GM12878 (cell line): ENCODE data around the gene PDE10A. TPM values are rescaled to one million over a fixed set of nuclear protein-coding genes. Genes with fewer than 3 reads are reported as not detected.
A peak's percentile ranks its signal among the peaks of the same experiment; 100 is the strongest.

ENCODE experiments used
- ATAC-seq: fragments of 200-7000 bp; cut with Tn5 transposase; 3 replicates; pipeline ENCODE4 v1.9.1; 2020; ENCODE audit warnings: mild to moderate bottlenecking, moderate library complexity
- BruUV-seq: library from RNA; stranded (reverse); fragments of 400-500 nt; replicated peaks from 2 replicates; lab custom pipeline; 2021; lab: Mats Ljungman, UMichigan
- CTCF ChIA-PET: fragments of 300-600 bp; sonication (Branson Sonifier 250); formaldehyde crosslinking; extraction: SDS; loops from one replicate; lab custom pipeline; 2021; ENCODE audit warnings: inconsistent platforms; lab: Yijun Ruan, JAX
- POLR2A ChIA-PET: fragments of 350-600 bp; formaldehyde crosslinking; extraction: SDS; loops from one replicate; lab custom pipeline; 2021; ENCODE audit warnings: inconsistent platforms; lab: Charles Lee
- RAD21 ChIA-PET: fragments of 300-600 bp; sonication (Branson Sonifier 250); formaldehyde crosslinking; loops from one replicate; lab custom pipeline; 2023; ENCODE audit warnings: antibody characterized with exemption; ENCODE audit not compliant: unreplicated experiment; lab: Charles Lee
- SMC1A ChIA-PET: fragments of 300-600 bp; sonication (Branson Sonifier 250); formaldehyde crosslinking; loops from one replicate; lab custom pipeline; 2023; ENCODE audit not compliant: unreplicated experiment, uncharacterized antibody; lab: Charles Lee
- DNase-seq: peaks from one replicate; pipeline ENCODE4 v3.0.0-alpha.2; 2011; ENCODE audit warnings: low read depth, low spot score
- FAIRE-seq: peaks from 3 replicates; lab custom pipeline; 2011; peaks lifted over from hg19 to GRCh38; lab: Jason Lieb, UNC
- H2AFZ ChIP-seq: 2 replicates; pipeline ENCODE4 v1.6.0; 2011; ENCODE audit warnings: low read depth, low read length, control low read depth; ENCODE audit not compliant: control insufficient read depth
- H3K27ac ChIP-seq: 2 replicates; pipeline ENCODE4 v1.5.1; 2011; ENCODE audit warnings: control low read depth; ENCODE audit not compliant: control insufficient read depth, insufficient read depth
- H3K27me3 ChIP-seq, 2 experiments: replicated peaks in 1 of 2; 2 replicates each; pipeline versions ENCODE4 v1.6.0 to v1.6.1; 2011; ENCODE audit warnings: low read length in 1 of 2; ENCODE audit not compliant: control insufficient read depth in 2 of 2, insufficient read depth in 2 of 2
- H3K36me3 ChIP-seq, 2 experiments: 2 replicates each; pipeline ENCODE4 v1.5.1; 2011; ENCODE audit warnings: low read length in 1 of 2; ENCODE audit not compliant: control insufficient read depth in 2 of 2, insufficient read depth in 2 of 2
- H3K4me1 ChIP-seq: 2 replicates; pipeline ENCODE4 v1.6.1; 2011; ENCODE audit warnings: mild to moderate bottlenecking, low read length, moderate library complexity, mixed read lengths; ENCODE audit not compliant: control insufficient read depth, insufficient read depth
- H3K4me2 ChIP-seq: 2 replicates; pipeline ENCODE4 v1.6.0; 2011; ENCODE audit warnings: control low read depth; ENCODE audit not compliant: control insufficient read depth, insufficient read depth
- H3K4me3 ChIP-seq: fragments of 200-600 bp; sonication (generic); 2 replicates; pipeline ENCODE4 v1.5.1; 2016
- H3K79me2 ChIP-seq: 2 replicates; pipeline ENCODE4 v1.6.0; 2011; ENCODE audit warnings: low read length; ENCODE audit not compliant: control insufficient read depth, insufficient read depth
- H3K9ac ChIP-seq: 2 replicates; pipeline ENCODE4 v1.8.0; 2011; ENCODE audit warnings: low read length, control low read depth, mixed read lengths; ENCODE audit not compliant: control insufficient read depth, insufficient read depth
- H3K9me3 ChIP-seq: replicated peaks from 3 replicates; pipeline ENCODE4 v1.5.1; 2011; ENCODE audit warnings: mild to moderate bottlenecking, low read length; ENCODE audit not compliant: control insufficient read depth, insufficient read depth
- H4K20me1 ChIP-seq: 2 replicates; pipeline ENCODE4 v1.6.0; 2011; ENCODE audit not compliant: control insufficient read depth, insufficient read depth
- CTCF ChIP-seq, 3 experiments: IDR thresholded peaks in 2 of 3; conservative IDR thresholded peaks in 1 of 3; 2 replicates each; pipeline ENCODE4 v1.5.1; 2011; ENCODE audit warnings: low read depth in 3 of 3, low read length in 3 of 3, mild to moderate bottlenecking in 3 of 3, control low read depth in 2 of 3, moderate library complexity in 2 of 3, inconsistent platforms in 1 of 3, mixed read lengths in 1 of 3; ENCODE audit not compliant: control insufficient read depth in 2 of 3, insufficient read depth in 1 of 3; ENCODE audit errors: extremely low read depth in 1 of 3
- DPF2 ChIP-seq: fragments of 450-650 bp; IDR thresholded peaks from 2 replicates; pipeline ENCODE4 v1.6.1; 2017; ENCODE audit warnings: mild to moderate bottlenecking
- ELK1 ChIP-seq: IDR thresholded peaks from 2 replicates; pipeline ENCODE4 v1.6.1; 2012; ENCODE audit warnings: low read depth, low read length, improper control_type of control experiment
- ESRRA ChIP-seq: IDR thresholded peaks from 2 replicates; pipeline ENCODE4 v1.6.1; 2012; ENCODE audit warnings: mild to moderate bottlenecking, low read length, improper control_type of control experiment
- HDGF ChIP-seq: fragments of 450-650 bp; IDR thresholded peaks from 2 replicates; pipeline ENCODE4 v1.6.1; 2016; ENCODE audit warnings: antibody characterized with exemption
- JUND ChIP-seq: IDR thresholded peaks from 2 replicates; pipeline ENCODE4 v1.6.1; 2012; ENCODE audit warnings: low read depth, mild to moderate bottlenecking, low read length, improper control_type of control experiment, moderate library complexity
- KLF5 ChIP-seq: fragments of 450-650 bp; IDR thresholded peaks from 2 replicates; pipeline ENCODE4 v1.6.1; 2014; ENCODE audit warnings: mild to moderate bottlenecking; ENCODE audit not compliant: partially characterized antibody
- LARP7 ChIP-seq: fragments of 450-650 bp; IDR thresholded peaks from 2 replicates; pipeline ENCODE4 v1.6.1; 2017; ENCODE audit warnings: mild to moderate bottlenecking
- MXI1 ChIP-seq: fragments of 150-350 bp; IDR thresholded peaks from 2 replicates; pipeline ENCODE4 v1.6.1; 2011; ENCODE audit warnings: low read depth, mild to moderate bottlenecking, inconsistent platforms, low read length, improper control_type of control experiment
- NBN ChIP-seq: fragments of 450-650 bp; IDR thresholded peaks from 2 replicates; pipeline ENCODE4 v1.6.1; 2016
- NFYA ChIP-seq: IDR thresholded peaks from 2 replicates; pipeline ENCODE4 v1.6.1; 2011; ENCODE audit warnings: low read depth, mild to moderate bottlenecking, low read length, improper control_type of control experiment, borderline replicate concordance
- POLR2AphosphoS5 ChIP-seq: IDR thresholded peaks from 2 replicates; pipeline ENCODE4 v1.6.1; 2011; ENCODE audit warnings: mild to moderate bottlenecking, low read length, inconsistent platforms
- RB1 ChIP-seq: fragments of 450-650 bp; formaldehyde crosslinking; IDR thresholded peaks from 2 replicates; pipeline ENCODE4 v1.6.1; 2017; ENCODE audit warnings: mild to moderate bottlenecking, borderline replicate concordance
- SIN3A ChIP-seq: IDR thresholded peaks from 2 replicates; pipeline ENCODE4 v1.6.1; 2012; ENCODE audit warnings: low read depth, low read length, improper control_type of control experiment
- SRF ChIP-seq, 2 experiments: IDR thresholded peaks; 2 replicates each; pipeline ENCODE4 v1.6.1; 2011; ENCODE audit warnings: low read depth in 2 of 2, low read length in 2 of 2, mild to moderate bottlenecking in 1 of 2, moderate library complexity in 1 of 2
- USF2 ChIP-seq: IDR thresholded peaks from 2 replicates; pipeline ENCODE4 v1.6.1; 2011; ENCODE audit warnings: low read depth, low read length, improper control_type of control experiment, borderline replicate concordance
- ZBTB33 ChIP-seq: fragments of 450-650 bp; IDR thresholded peaks from 2 replicates; pipeline ENCODE4 v1.6.1; 2017; ENCODE audit warnings: mild to moderate bottlenecking
- ZZZ3 ChIP-seq: IDR thresholded peaks from 2 replicates; pipeline ENCODE4 v1.6.1; 2011; ENCODE audit warnings: low read depth; ENCODE audit not compliant: control insufficient read depth, insufficient read length
- WGBS: methylation state at CpG from one replicate; pipeline ENCODE4 v1.1.6; 2016; ENCODE audit warnings: low lambda C conversion rate; ENCODE audit not compliant: insufficient replicate concordance, insufficient coverage; ENCODE audit errors: missing lambda C conversion rate; 5-methylcytosine and 5-hydroxymethylcytosine counted together
- in situ Hi-C: fragments of 300-500 bp; cut with MboI; formaldehyde crosslinking; loops from 9 replicates; pipeline ENCODE4 v1.14.3; 2018; ENCODE audit warnings: mixed read lengths
- intact Hi-C: fragments of 100-400 bp; cut with micrococcal nuclease; formaldehyde crosslinking; loops from one replicate; pipeline ENCODE4 v1.14.2; 2022; ENCODE audit not compliant: unreplicated experiment
- polyA plus RNA-seq, 11 experiments: library from polyadenylated mRNA; depleted of rRNA in 4 of 11; unstranded in 6 of 11; stranded (reverse) in 5 of 11; fragments of >200 nt; fragmentation: Nextera tagmentation in 4 of 11; fragmentation: Illumina TruSeq in 1 of 11; extraction: Ambion mirVana in 4 of 11; extraction: Trizol in 1 of 11; gene quantifications; 1 replicate in 1 of 11; 2 replicates in 10 of 11; pipeline versions ENCODE4 v1.2.1 to v1.2.3, GENCODE V29; 2011 to 2016; ENCODE audit warnings: inconsistent platforms in 2 of 11, missing spikeins in 2 of 11, low read depth in 1 of 11
- total RNA-seq, 4 experiments: library from RNA; depleted of rRNA in 3 of 4; stranded (reverse); fragments of >200 nt in 3 of 4; fragmentation: Illumina TruSeq in 1 of 4; extraction: Trizol in 1 of 4; gene quantifications; 2 replicates each; pipeline versions ENCODE4 v1.2.1 to v1.2.3, GENCODE V29; 2013 to 2021

PDE10A gene
- total and polyA plus RNA-seq, 10 of the 15 experiments (the other 5 are each of a cell fraction or from before 2014, with no cell fraction given), result under 0.01 to 1.3 (median 0.03) TPM; not detected in 2

GRCh38 chr6:165702669-165703068 is 39.6 kb upstream of the PDE10A start:
- no peak overlapping the region for H3K4me2 ChIP-seq

More at GRCh38 chr6:165702669-165703068, 39.6 kb upstream of the PDE10A start:
- no peak overlapping the region for H3K27ac ChIP-seq
- no peaks in the 10 kb centered on the region for H3K4me1 ChIP-seq
- no peak overlapping the region for H3K9ac ChIP-seq
- ChIA-PET POLR2A (no interaction called here), CTCF (interaction anchor here (1.2 kb wide), 1 partner anchor 27 kb away, joined by 3 read pairs; no protein-coding TSS in a partner anchor), RAD21 (no interaction called here), SMC1A (no interaction called here)
- ATAC-seq (peak; percentile 8), DNase-seq (no peak), FAIRE-seq (no peak)
- no peak for TF ChIP-seq SRF (IDR thresholded peaks at IDR 0.05; ENCODE audit: low read depth in 2 of 2, low read length in 2 of 2)
- TF ChIP-seq JUND, result no peak
- no peak for TF ChIP-seq KLF5
- TF ChIP-seq RB1, result no peak
- TF ChIP-seq DPF2, result no peak
- TF ChIP-seq SIN3A, result no peak
- no peak for TF ChIP-seq POLR2AphosphoS5
- TF ChIP-seq HDGF, result no peak
- TF ChIP-seq ESRRA, result no peak
- no peak for TF ChIP-seq NBN
- TF ChIP-seq ELK1, result no peak
- no peak for TF ChIP-seq MXI1
- TF ChIP-seq NFYA, result no peak
- TF ChIP-seq CTCF (IDR thresholded peaks at IDR 0.05 in 2 of 3, conservative IDR thresholded peaks at IDR 0.05 in 1 of 3; ENCODE audit: control insufficient read depth in 2 of 3, extremely low read depth in 1 of 3, insufficient read depth in 1 of 3, low read depth in 3 of 3, low read length in 3 of 3), result no peak
- no peak for TF ChIP-seq USF2
- TF ChIP-seq ZZZ3, result no peak
- TF ChIP-seq LARP7, result no peak
- TF ChIP-seq ZBTB33, result no peak
- no peak overlapping the region for H3K4me3 ChIP-seq
- H4K20me1 ChIP-seq, result no peaks in the 10 kb centered on the region
- H3K27me3 ChIP-seq, result no peaks in the 10 kb centered on the region
- WGBS, result 9% methylated on average over 10 of the region's 10 CpGs
- H3K79me2 ChIP-seq, result no peaks in the 10 kb centered on the region
- intact Hi-C loops (no loop called here), in situ Hi-C loops (no loop called here)
- no peak overlapping the region for H2AFZ ChIP-seq
- H3K9me3 ChIP-seq, result no peaks in the 10 kb centered on the region; the same call in 2 of the 3 replicates
- TSS peak; percentile 88 for BruUV-seq
- H3K36me3 ChIP-seq, result no peaks in the 10 kb centered on the region
